B cell (primary cell): ENCODE data around the gene PRODH2. TPM values are rescaled to one million over a fixed set of nuclear protein-coding genes. Genes with fewer than 3 reads are reported as not detected.

ENCODE experiments used
- ATAC-seq: fragments of 200-7000 bp; cut with Tn5 transposase; one replicate; pipeline ENCODE4 v1.10.0; 2021; ENCODE audit warnings: low read depth, mild to moderate bottlenecking, moderate number of reproducible peaks, moderate library complexity
- CTCF ChIA-PET: fragments of 350-600 bp; sonication (Branson Sonifier 250); formaldehyde crosslinking; loops from one replicate; lab custom pipeline; 2021; ENCODE audit warnings: antibody characterized with exemption, inconsistent platforms; lab: Charles Lee
- POLR2A ChIA-PET: fragments of 350-600 bp; sonication (Branson Sonifier 250); formaldehyde crosslinking; loops from one replicate; lab custom pipeline; 2021; ENCODE audit warnings: antibody characterized with exemption; lab: Charles Lee
- DNase-seq: peaks from one replicate; pipeline ENCODE4 v3.0.0; 2013
- H2AFZ ChIP-seq: 2 replicates; pipeline ENCODE4 v1.6.1; 2012; ENCODE audit warnings: mild to moderate bottlenecking, low read depth, low read length; ENCODE audit not compliant: insufficient read depth, poor library complexity, severe bottlenecking
- H3K27ac ChIP-seq, 2 donors: 1 replicate in 1 of 2; 2 replicates in 1 of 2; pipeline ENCODE4 v1.5.1; 2012 to 2013; ENCODE audit warnings: low read length in 2 of 2, mild to moderate bottlenecking in 2 of 2, moderate library complexity in 1 of 2
- H3K27me3 ChIP-seq, 4 experiments: fragments of 200-600 bp in 1 of 4; sonication (generic) in 1 of 4; replicated peaks in 1 of 4; 1 replicate in 2 of 4; 2 replicates in 2 of 4; pipeline versions ENCODE4 v1.6.1 to v1.7.0; 2013 to 2016; ENCODE audit warnings: low read length in 3 of 4, mild to moderate bottlenecking in 2 of 4, mixed read lengths in 1 of 4, moderate library complexity in 1 of 4; ENCODE audit not compliant: insufficient read depth in 4 of 4, control insufficient read depth in 3 of 4; ENCODE audit errors: control extremely low read depth in 1 of 4
- H3K36me3 ChIP-seq, 2 experiments: replicated peaks in 1 of 2; 1 replicate in 1 of 2; 2 replicates in 1 of 2; pipeline versions ENCODE4 v1.6.1 to v1.7.1; 2013; ENCODE audit warnings: low read length in 1 of 2; ENCODE audit not compliant: insufficient read depth in 2 of 2, control insufficient read depth in 1 of 2; ENCODE audit errors: control extremely low read depth in 1 of 2, extremely low read depth in 1 of 2
- H3K4me1 ChIP-seq, 2 donors: fragments of 200-600 bp in 1 of 2; sonication (generic) in 1 of 2; 1 replicate in 1 of 2; 2 replicates in 1 of 2; pipeline versions ENCODE4 v1.5.1 to v1.6.1; 2013 to 2017; ENCODE audit warnings: low read length in 2 of 2; ENCODE audit not compliant: control insufficient read depth in 2 of 2, insufficient read depth in 2 of 2
- H3K4me2 ChIP-seq: replicated peaks from 2 replicates; pipeline ENCODE3; 2012; ENCODE audit warnings: mild to moderate bottlenecking, low read depth, low read length; ENCODE audit not compliant: poor library complexity, severe bottlenecking
- H3K4me3 ChIP-seq, 5 experiments: fragments of 200-600 bp in 1 of 5; sonication (generic) in 1 of 5; 1 replicate in 3 of 5; 2 replicates in 2 of 5; pipeline versions ENCODE4 v1.5.1 to v1.7.0; 2011 to 2016; ENCODE audit warnings: low read length in 4 of 5, mild to moderate bottlenecking in 4 of 5, low read depth in 2 of 5, control low read depth in 1 of 5, moderate library complexity in 1 of 5; ENCODE audit not compliant: insufficient read depth in 1 of 5; ENCODE audit errors: control extremely low read depth in 1 of 5, extremely low read depth in 1 of 5
- H3K79me2 ChIP-seq: fragments of 200-600 bp; sonication (generic); one replicate; pipeline ENCODE4 v1.6.0; 2016; ENCODE audit warnings: low read length; ENCODE audit not compliant: control insufficient read depth, insufficient read depth
- H3K9ac ChIP-seq: fragments of 200-600 bp; sonication (generic); 2 replicates; pipeline ENCODE4 v1.6.1; 2017; ENCODE audit warnings: mild to moderate bottlenecking, low read length, moderate library complexity
- H3K9me3 ChIP-seq, 3 donors: one replicate each; pipeline versions ENCODE4 v1.6.1 to v1.7.1; 2013; ENCODE audit warnings: low read length in 2 of 3; ENCODE audit not compliant: control insufficient read depth in 2 of 3, insufficient read depth in 1 of 3; ENCODE audit errors: control extremely low read depth in 1 of 3
- H4K20me1 ChIP-seq: 2 replicates; pipeline ENCODE4 v1.6.0; 2012; ENCODE audit warnings: mild to moderate bottlenecking, low read length; ENCODE audit not compliant: insufficient read depth, control insufficient read depth, poor library complexity, severe bottlenecking
- H3K27ac Mint-ChIP-seq: one replicate; pipeline ENCODE4 v1.8.0; 2021; ENCODE audit warnings: mixed read lengths
- H3K27me3 Mint-ChIP-seq: one replicate; pipeline ENCODE4 v1.8.0; 2021; ENCODE audit warnings: mixed read lengths
- H3K4me1 Mint-ChIP-seq: one replicate; pipeline ENCODE4 v1.8.0; 2021; ENCODE audit warnings: mixed read lengths
- H3K4me3 Mint-ChIP-seq: one replicate; pipeline ENCODE4 v1.8.0; 2021; ENCODE audit warnings: mixed read lengths
- H3K9me3 Mint-ChIP-seq: one replicate; pipeline ENCODE4 v1.8.0; 2022; ENCODE audit warnings: mixed read lengths; ENCODE audit not compliant: insufficient read depth
- CTCF ChIP-seq: fragments of 200-600 bp; IDR thresholded peaks from one replicate; pipeline ENCODE4 v1.8.0; 2022; ENCODE audit warnings: antibody characterized with exemption, mild to moderate bottlenecking
- EZH2 ChIP-seq: IDR thresholded peaks from 2 replicates; pipeline ENCODE4 v1.6.1; 2012; ENCODE audit warnings: borderline replicate concordance, low read depth, mild to moderate bottlenecking, moderate library complexity, low read length; ENCODE audit not compliant: insufficient read depth, poor library complexity, severe bottlenecking
- WGBS: methylation state at CpG from one replicate; pipeline ENCODE4 v1.1.5; 2013; ENCODE audit warnings: missing lambda C conversion rate; ENCODE audit not compliant: insufficient coverage; 5-methylcytosine and 5-hydroxymethylcytosine counted together
- intact Hi-C: fragments of 100-400 bp; cut with micrococcal nuclease; formaldehyde crosslinking; loops from one replicate; pipeline ENCODE4 v1.10.0; 2022
- polyA plus RNA-seq: library from polyadenylated mRNA; depleted of rRNA; stranded (reverse); fragments of >200 nt; gene quantifications from 2 replicates; pipeline ENCODE4 v1.2.3, GENCODE V29; 2012
- total RNA-seq, 2 donors: library from RNA; stranded (reverse); fragments of 120-200 nt in 1 of 2; gene quantifications; 1 replicate in 1 of 2; 2 replicates in 1 of 2; pipeline versions ENCODE4 v1.2.3 to v1.2.4, GENCODE V29; 2013 to 2022

PRODH2 gene
- total and polyA plus RNA-seq, 2 donors (not counting 1 experiment from before 2014, with no cell fraction given), result not detected

GRCh38 chr19:35858311-35858710 lies 45.7 kb upstream of the PRODH2 start:
- Histone ChIP-seq H3K36me3 (no peaks in the 10 kb centered on the region), H3K9ac (no peak overlapping the region), H3K9me3 (peaks cover 0 to 31% (median 0%) of the 10 kb centered on the region in 3 donors), H4K20me1 (no peaks in the 10 kb centered on the region), H3K79me2 (no peaks in the 10 kb centered on the region), H2AFZ (no peak overlapping the region), H3K27ac (no peak overlapping the region), H3K27me3 (peaks cover 0 to 80% (median 29%) of the 10 kb centered on the region in 4 experiments), H3K4me1 (peaks cover 21 to 28% of the 10 kb centered on the region in 2 donors), H3K4me2 (no peak overlapping the region), H3K4me3 (no peak overlapping the region)
- intact Hi-C loops, result no loop called here
- H3K4me3 Mint-ChIP-seq, result peak overlapping the region; percentile 23
- ATAC-seq (no peak), DNase-seq (peak; percentile 2)
- TF ChIP-seq CTCF (no peak), EZH2 (no peak)
- POLR2A ChIA-PET, result no interaction called here
- no peak overlapping the region for H3K27ac Mint-ChIP-seq
- CTCF ChIA-PET, result no interaction called here
- WGBS, result 76% methylated on average over 6 of the region's 6 CpGs
- peaks cover 63% of the 10 kb centered on the region for H3K27me3 Mint-ChIP-seq
- peaks cover 11% of the 10 kb centered on the region for H3K4me1 Mint-ChIP-seq
- no peaks in the 10 kb centered on the region for H3K9me3 Mint-ChIP-seq

GRCh38 chr19:35856546-35857149 lies 44.0 kb upstream of the PRODH2 start, which contains the start of gene KIRREL2:
TSS of gene KIRREL2 (plus strand) at chr19:35856911. CDS start at chr19:35857120, 209 bp downstream.
- Mint-ChIP-seq H3K27ac (no peak within 1 kb of the TSS), H3K4me1 (peaks cover 11% of the 10 kb centered on the region), H3K27me3 (peaks cover 66% of the 10 kb centered on the region), H3K4me3 (peak within 1 kb of the TSS; percentile 84), H3K9me3 (no peaks in the 10 kb centered on the region)
- peak; percentile 21 for ATAC-seq
- no peaks in the 10 kb centered on the region for H4K20me1 ChIP-seq
- CTCF ChIA-PET, result no interaction called here
- H3K27ac ChIP-seq, result no peak within 1 kb of the TSS
- peak within 1 kb of the TSS; percentile 26 to 66 (median 59) for H3K4me3 ChIP-seq
- peak; percentile 54 for DNase-seq
- WGBS, result 1% methylated on average over 40 of the region's 42 CpGs
- peak within 1 kb of the TSS; percentile 86 for H2AFZ ChIP-seq
- H3K9me3 ChIP-seq, result peaks cover 0 to 27% (median 0%) of the 10 kb centered on the region in 3 donors
- POLR2A ChIA-PET, result no interaction called here
- H3K79me2 ChIP-seq, result no peaks in the 10 kb centered on the region
- intact Hi-C loops, result no loop called here
- peaks cover 21 to 28% of the 10 kb centered on the region in 2 donors for H3K4me1 ChIP-seq
- H3K9ac ChIP-seq, result peak within 1 kb of the TSS; percentile 79
- H3K36me3 ChIP-seq, result no peaks in the 10 kb centered on the region
- no peak for TF ChIP-seq EZH2
- no peak for TF ChIP-seq CTCF
- H3K27me3 ChIP-seq, result peaks cover 0 to 74% (median 27%) of the 10 kb centered on the region in 4 experiments
- peak within 1 kb of the TSS; percentile 99 for H3K4me2 ChIP-seq
